Esophagus (tissue), 2 donors: ENCODE data around the gene ERC1. TPM values are rescaled to one million over a fixed set of nuclear protein-coding genes. Genes with fewer than 3 reads are reported as not detected.

Source experiments
- H3K27ac ChIP-seq, 2 donors: one replicate each; pipeline ENCODE4 v1.5.1; 2013; ENCODE audit warnings: low read depth in 2 of 2, mild to moderate bottlenecking in 2 of 2, inconsistent platforms in 1 of 2, low read length in 1 of 2, moderate library complexity in 1 of 2
- H3K27me3 ChIP-seq, 2 donors: one replicate each; pipeline ENCODE4 v1.6.1; 2013; ENCODE audit warnings: low read length in 2 of 2, control low read depth in 1 of 2, mild to moderate bottlenecking in 1 of 2; ENCODE audit not compliant: insufficient read depth in 2 of 2, control insufficient read depth in 1 of 2
- H3K36me3 ChIP-seq, 2 donors: one replicate each; pipeline ENCODE4 v1.6.1; 2013; ENCODE audit warnings: low read length in 1 of 2; ENCODE audit not compliant: control insufficient read depth in 2 of 2, insufficient read depth in 2 of 2
- H3K4me1 ChIP-seq, 2 donors: one replicate each; pipeline ENCODE4 v1.6.1; 2013; ENCODE audit warnings: low read length in 1 of 2; ENCODE audit not compliant: control insufficient read depth in 2 of 2, insufficient read depth in 2 of 2
- H3K4me3 ChIP-seq, 2 donors: one replicate each; pipeline ENCODE4 v1.5.1; 2013; ENCODE audit warnings: low read length in 2 of 2, mild to moderate bottlenecking in 2 of 2, low read depth in 1 of 2, moderate library complexity in 1 of 2
- H3K9me3 ChIP-seq, 2 donors: one replicate each; pipeline ENCODE4 v1.6.1; 2013; ENCODE audit warnings: mild to moderate bottlenecking in 2 of 2, low read depth in 1 of 2, low read length in 1 of 2, moderate library complexity in 1 of 2; ENCODE audit not compliant: control insufficient read depth in 2 of 2, insufficient read depth in 1 of 2
- WGBS, 2 donors: extraction: QIAGEN DNeasy Blood & Tissue Kit; methylation state at CpG; one replicate each; pipeline ENCODE4 v1.1.7; 2013; 5-methylcytosine and 5-hydroxymethylcytosine counted together
- polyA plus RNA-seq, 2 donors: library from polyadenylated mRNA; stranded (reverse); fragments of 200-250 nt; gene quantifications; one replicate each; pipeline ENCODE4 v1.2.3, GENCODE V29; 2013
- donor health status: healthy with polysubstance abuse.
- donor health status: Bipolar disorder and iron deficiency.

ERC1 gene
- polyA plus RNA-seq, 2 donors, result 6.4 to 8.7 TPM

DNA sequence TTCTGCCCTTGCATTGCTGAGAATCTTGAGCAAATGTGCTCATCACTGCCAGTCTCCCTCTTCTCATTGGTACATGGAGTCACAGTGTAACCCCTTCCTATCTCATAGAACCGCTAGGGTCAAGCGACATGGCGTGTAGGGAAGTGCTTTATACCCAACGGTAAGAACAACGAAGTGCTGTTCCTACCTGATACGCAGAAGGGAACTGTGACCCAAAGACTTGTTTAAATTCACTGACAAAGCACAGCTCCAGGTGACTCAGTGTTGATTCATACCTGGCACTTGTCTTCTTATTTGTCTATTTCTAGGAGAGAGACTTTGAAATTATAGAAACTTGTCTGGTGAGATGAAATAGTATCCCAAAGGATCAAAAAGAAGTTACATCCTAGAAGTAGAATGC lies 549.7 kb downstream of the ERC1 start:
- no peaks in the 10 kb centered on the region for H3K27me3 ChIP-seq
- H3K4me3 ChIP-seq, result no peak overlapping the region
- WGBS, 2 donors, result 55 to 62% methylated on average over 6 of the region's 6 CpGs
- H3K27ac ChIP-seq, result peak overlapping the region in 1 of 2 donors; percentile 61
- H3K9me3 ChIP-seq, result no peaks in the 10 kb centered on the region
- no peaks in the 10 kb centered on the region for H3K36me3 ChIP-seq
- H3K4me1 ChIP-seq, result no peaks in the 10 kb centered on the region

DNA sequence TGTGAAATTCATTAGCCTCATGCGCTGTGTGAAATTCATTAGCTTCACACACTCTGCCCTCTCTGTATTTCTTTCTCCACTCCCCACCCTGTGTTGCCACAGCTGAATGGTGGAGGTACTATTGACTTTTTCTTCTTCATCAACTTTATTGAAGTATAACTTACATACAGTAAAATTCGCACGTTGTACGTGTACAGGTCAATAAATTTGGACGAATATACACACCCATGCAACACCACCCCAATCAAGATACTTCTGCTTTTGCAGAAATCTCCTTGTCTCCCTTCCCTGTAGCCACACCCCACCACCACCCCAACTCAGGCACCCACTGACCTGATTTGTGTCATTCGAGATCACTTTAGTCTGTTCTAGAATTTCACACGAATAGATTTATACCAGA lies 551.6 kb downstream of the ERC1 start:
- WGBS, 2 donors, result 92 to 95% methylated on average over 7 of the region's 7 CpGs
- H3K9me3 ChIP-seq, result no peaks in the 10 kb centered on the region
- no peaks in the 10 kb centered on the region for H3K36me3 ChIP-seq
- no peaks in the 10 kb centered on the region for H3K27me3 ChIP-seq
- H3K27ac ChIP-seq, result no peak overlapping the region
- peaks cover 0 to 4% of the 10 kb centered on the region in 2 donors for H3K4me1 ChIP-seq
- no peak overlapping the region for H3K4me3 ChIP-seq

DNA sequence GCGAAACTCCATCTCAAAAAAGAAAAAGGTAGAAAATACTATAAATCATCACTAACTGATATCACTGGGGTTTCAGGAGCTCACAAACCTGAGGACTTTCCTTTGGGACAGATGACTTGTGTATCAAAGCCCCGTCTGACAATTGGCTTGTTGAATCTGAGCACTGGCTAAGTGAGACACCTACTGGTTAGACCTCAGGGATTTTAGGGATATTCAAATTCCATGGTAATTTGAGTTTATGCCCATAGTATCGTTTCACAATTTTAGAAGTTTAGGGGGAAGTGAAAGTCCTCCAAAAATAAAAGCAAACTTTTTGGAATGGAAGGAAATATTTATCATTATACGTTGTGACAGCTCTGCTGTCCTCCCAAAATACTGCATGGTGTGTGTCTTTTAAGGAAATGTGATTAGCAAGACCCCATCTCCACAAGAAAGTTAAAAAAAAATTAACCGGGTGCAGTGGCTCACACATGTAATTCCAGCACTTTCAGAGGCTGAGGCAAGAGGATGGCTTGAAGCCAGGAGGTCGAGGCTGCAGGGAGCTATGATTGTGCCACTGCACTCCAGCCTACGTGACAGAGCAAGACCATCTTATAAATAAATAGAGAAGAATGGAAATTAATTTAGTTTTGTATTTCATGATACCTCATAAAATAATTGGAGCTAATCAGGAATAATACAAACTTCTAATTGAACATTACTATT lies 554.1 kb downstream of the ERC1 start:
- Histone ChIP-seq H3K9me3 (no peaks in the 10 kb centered on the region), H3K27me3 (no peaks in the 10 kb centered on the region), H3K27ac (no peak overlapping the region), H3K4me3 (no peak overlapping the region), H3K36me3 (no peaks in the 10 kb centered on the region), H3K4me1 (peaks cover 0 to 4% of the 10 kb centered on the region in 2 donors)
- WGBS, 2 donors, result 50 to 51% methylated on average over 7 of the region's 7 CpGs

Other genes with a start within 250 kb of the ERC1 start
- gene WNK1, start 238.6 kb upstream of the ERC1 start, polyA plus RNA-seq, result 10 to 100 TPM; 66.0 to 72.3 TPM
- gene RAD52, start 41.5 kb upstream of the ERC1 start, polyA plus RNA-seq, result 10 to 100 TPM in 1 of 2 donors, 1 to 10 TPM in 1; 3.5 to 11.8 TPM